G401.6 (cell line): ENCODE data around the gene STRADA.

ENCODE experiments used
- FAIRE-seq: peaks from 2 replicates; lab custom pipeline; 2012; peaks lifted over from hg19 to GRCh38; lab: Jason Lieb, UNC

Gene STRADA

GRCh38 chr17:63682441-63682840, 59.2 kb downstream of the STRADA start:
- no peak for FAIRE-seq

DNA sequence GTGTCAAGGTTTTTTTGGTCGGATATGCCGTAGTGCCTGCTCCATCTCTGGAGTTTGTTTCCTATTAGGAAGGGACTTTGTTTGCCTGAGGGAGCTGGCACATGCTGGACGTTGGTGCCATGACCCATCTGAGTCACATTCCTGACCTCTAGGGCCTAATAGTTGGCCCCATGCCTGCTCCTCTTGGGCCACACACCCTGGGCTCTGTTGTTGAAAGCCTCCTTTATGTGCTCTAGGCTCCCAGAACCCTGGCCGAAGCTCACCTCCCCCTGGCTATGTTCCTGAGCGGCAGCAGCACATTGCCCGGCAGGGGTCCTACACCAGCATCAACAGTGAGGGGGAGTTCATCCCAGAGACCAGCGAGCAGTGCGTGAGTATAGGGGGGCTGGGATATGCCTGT, 60.1 kb downstream of the STRADA start:
- FAIRE-seq: no peak

GRCh38 chr17:63680700-63681099, 60.9 kb downstream of the STRADA start:
- no peak for FAIRE-seq

DNA sequence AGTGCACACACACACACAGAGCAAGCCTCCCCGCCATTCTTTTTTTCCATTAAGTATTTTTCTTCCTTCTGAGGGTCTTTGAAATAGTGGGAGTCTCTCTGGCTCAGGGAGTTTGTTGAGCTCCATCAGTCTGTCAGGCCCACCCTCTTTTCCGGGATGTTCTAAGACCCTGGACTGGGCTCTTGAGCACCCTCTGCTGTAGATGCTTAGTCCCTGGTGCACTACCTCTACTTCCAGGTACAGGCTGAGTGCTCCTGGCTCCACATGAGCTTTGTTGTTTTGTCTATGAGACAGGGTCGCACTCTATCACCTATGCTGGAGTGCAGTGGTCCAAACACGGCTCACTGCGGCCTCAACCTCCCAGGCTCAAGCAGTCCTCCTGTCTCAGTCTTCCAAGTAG, 62.4 kb downstream of the STRADA start:
- FAIRE-seq: no peak

GRCh38 chr17:63676584-63676983, 65.0 kb downstream of the STRADA start:
- no peak for FAIRE-seq

GRCh38 chr17:63675607-63676546, 65.7 kb downstream of the STRADA start:
- no peak for FAIRE-seq

DNA sequence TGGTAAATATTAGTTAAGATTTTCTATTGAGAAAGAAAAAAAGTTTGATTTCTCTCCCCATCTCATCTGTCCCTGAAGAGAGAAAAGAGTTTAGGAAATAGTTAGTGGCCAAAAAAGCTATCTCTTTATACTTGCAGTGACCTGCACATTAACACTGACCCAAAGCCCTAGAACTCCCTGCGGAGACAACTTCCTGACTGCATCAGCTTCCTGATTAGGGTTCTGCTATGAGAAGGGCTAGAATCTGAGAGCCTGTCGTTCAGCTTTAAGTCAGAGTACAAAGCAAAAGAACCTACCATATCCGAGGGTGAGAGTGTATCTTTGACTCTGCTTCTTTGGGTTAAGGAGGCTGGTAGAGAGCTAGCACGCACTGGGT, 66.4 kb downstream of the STRADA start:
- FAIRE-seq: no peak

DNA sequence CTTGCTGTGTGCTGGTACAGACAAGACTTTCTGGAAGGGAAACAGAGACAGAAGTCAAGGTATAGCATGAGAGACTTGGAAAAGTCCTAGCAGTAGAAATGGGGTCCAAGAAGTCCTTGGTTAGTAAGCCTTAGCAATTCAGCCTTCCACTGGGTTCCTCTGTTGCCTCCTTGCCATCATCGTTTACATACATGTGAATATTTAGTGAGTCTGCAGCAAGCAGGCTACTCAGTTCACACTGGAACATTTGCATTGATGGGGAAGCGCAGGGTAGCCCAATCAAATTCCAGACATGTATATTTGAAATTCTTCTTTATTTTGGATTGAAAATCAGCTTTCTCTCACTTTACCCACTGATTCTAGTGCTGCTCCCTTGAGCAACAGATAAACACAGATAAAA, 68.7 kb downstream of the STRADA start:
- FAIRE-seq: no peak

DNA sequence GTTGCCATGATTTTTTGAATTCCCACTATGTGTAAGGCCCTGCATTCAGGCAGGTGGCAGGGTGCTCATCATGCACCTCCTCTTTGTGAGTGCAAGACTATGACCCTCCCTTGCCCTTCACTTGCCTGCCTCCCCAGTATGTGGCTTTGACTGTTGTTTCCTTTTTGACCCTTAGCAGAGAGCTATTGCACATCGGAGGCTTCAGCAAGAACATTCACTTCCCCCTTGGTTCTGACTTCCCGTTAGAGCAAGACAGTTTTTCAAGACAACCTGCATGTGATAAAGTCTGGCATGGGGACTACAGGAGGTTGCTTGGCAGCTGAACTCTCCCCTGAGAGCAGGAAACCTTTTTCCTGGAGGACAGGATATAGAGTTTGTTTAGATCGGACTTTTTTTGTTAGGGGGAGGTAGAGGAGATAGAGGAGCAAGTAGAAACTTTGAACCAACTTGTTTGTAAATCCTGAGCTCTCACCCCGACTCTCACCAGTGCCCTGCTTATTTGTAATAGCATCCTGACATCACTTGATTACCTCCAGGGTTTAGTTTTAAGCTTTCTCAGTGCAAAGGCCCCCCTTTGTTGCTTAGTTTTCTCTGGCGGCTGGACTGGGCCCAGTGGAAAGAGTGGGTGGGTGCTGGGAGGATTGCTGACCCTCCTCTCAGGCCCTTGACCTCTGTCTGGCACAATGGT, 75.9 kb downstream of the STRADA start:
- no peak for FAIRE-seq

GRCh38 chr17:63659850-63660249, 81.7 kb downstream of the STRADA start:
- no peak for FAIRE-seq

DNA sequence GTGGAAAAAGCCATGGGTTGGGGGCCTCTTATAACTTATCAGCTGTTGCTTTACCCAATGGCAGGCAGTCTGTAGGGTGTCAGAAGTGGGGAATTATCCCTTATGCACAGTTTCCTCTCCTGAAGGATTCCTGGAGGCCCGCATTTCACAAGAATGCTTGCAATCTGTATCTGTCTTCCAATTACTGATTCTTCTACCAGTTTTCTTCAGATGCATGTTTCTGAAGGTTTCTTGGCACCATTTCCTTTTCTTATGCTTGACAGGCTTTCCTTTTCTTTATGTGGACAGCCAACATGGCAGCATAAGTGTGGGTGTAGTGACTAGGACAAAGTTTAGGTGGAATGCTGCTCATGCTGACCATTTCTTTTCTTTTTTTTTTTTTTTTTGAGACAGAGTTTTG, 83.2 kb downstream of the STRADA start:
- FAIRE-seq: no peak

DNA sequence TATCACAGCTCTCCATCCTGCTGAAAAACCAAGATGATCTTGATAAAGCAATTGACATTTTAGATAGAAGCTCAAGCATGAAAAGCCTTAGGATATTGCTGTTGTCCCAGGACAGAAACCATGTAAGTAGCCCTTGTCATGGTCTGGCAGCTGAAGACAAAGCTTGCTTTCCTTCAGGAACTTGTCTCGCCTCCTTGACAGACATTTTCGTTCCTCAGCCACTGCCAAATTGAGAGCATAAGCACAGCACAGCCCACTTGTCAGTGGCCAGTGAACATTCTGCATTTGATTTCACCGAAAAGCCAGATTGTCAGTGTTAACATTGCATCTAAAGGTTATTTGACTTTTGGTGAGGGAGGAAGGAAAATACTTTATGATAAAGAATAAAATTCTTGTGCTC, 83.8 kb downstream of the STRADA start:
- no peak for FAIRE-seq

DNA sequence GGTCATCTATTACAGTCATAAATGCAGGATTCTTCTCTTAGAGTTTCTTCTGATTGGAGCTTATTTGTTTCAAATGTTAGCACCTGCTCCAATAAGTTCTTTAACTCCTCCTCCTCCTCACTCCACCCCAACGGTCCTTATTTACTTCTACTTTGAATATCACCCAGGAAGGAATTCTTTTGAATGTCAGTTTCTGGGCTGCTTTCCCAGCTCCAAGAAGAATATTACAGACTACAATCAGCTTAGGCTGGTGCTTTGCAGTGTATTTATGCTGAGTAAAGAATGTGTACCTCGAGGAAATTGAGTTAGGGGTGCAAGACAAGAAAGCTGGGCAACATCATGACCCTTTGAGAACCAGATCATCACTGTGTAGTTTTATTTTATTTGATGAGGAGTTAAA, 88.5 kb downstream of the STRADA start:
- FAIRE-seq: no peak
